Stimulated activated CD4-positive, alpha-beta T cell treated with anti-CD3 and anti-CD28 coated beads, Interleukin-12 subunit alpha, Interleukin-12 subunit beta, amount 100 ng/mL, for 4 hours (primary cell): ENCODE data around the gene CRABP2.

ENCODE experiments used
- DNase-seq: peaks from one replicate; pipeline ENCODE4 v3.0.0-alpha.2; 2020

The CRABP2 gene

GRCh38 chr1:156667968-156668709 is 37.2 kb downstream of the CRABP2 start:
- no peak for DNase-seq

DNA sequence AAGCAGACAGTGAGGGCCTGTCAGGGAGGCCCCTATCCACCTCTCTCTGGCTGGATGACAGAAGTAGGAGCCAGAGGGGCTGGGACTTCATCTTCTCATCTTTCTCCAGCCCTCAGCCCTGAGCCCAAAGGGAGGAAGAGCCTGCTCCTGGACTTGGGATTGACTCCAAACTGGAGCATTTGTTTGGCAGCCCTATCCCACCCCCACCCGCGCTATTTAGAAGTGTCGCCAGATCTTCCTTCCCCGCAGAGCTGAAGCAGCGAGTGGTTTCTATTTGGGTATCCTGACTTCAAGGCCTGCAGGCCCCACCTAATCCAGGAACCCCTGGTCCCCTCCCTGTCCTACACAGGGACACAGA is 37.8 kb downstream of the CRABP2 start:
- no peak for DNase-seq

GRCh38 chr1:156666862-156667609 is 38.3 kb downstream of the CRABP2 start:
- no peak for DNase-seq

GRCh38 chr1:156665539-156665938 is 39.8 kb downstream of the CRABP2 start:
- DNase-seq = no peak

DNA sequence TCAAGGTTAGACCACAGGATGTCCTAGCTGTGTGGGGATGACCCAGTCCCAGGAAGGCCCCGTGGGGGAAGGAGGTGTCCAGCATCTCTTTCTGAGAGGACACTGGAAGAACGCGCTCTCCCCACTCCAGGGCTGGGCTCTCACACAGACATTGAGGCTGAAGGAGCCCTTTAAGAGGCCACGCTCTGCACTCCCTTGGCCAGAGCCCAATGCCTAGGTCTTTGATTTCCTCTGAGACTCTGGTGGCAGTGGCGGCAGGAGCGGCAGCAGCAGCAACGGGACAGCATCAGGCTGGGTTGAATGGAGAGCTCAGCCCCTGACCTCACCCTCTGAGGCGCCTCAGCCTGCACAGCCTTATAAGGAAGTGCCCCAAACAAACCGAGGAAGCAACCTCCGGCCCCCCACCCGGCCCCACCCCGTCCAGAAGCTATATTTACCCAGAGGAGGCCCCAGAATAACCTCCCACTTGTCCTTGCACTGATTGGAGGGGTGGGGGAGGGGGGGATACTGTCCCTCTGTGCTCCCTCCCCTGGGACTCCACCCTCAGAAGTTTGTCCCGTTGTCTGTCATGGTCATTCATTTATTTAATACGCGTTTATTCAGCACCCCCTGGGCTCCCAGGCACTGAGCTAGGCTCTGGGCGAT is 40.5 kb downstream of the CRABP2 start:
- DNase-seq = no peak

DNA sequence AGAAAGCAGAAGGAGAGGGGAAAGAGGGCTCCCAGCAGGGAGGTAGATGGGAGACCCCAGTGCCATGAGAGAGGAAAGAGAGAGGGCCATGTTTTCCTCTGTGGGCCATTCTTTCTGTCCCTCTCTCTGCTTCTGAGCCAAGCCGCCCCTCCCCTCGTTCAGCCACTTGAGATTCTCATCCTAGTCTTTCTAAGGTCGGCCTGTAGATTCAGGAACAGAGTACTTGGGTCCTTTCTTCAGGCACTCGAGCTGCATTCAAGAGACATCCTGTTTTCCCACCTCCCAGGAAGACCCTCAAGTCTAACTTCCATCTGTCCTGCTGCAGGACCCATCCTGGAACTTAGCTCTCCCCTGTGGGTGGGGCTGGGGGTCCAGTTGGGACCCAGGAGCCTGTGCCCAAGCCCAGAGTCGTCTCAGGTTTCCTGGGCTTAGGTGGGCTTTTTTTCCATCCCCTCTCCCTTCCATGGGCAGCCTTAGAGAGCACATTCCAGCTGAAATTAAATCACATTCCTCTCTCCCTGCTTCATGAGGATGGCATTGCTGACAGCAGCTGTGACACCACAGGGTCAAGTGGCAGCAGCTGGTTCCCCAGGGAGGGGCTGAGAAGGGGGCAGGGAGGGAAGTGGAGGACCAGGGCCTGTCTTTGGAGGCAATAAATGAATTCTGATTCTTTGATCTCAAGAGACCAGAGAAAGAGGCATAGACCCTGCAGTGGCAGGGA is 41.2 kb downstream of the CRABP2 start:
- DNase-seq = no peak

DNA sequence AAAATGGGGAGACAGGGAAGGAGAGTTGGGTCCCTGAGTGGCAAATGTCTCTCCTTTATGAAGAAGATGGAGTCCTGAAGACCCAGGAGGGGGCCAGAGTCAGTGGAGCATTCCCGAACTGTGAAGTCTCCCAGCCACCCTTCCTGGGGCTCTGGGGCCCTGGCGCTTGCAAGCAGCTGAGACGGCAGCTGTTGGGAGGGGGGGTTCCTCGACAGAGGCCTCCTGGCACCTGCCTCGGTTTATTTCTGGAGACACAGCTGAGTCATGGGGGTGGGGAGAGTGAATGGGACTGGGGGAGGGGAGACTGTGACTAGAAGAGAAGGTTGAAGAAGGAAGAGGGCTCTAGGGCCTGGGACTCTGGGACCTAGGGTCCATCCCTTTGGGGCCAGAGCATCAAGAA is 42.2 kb downstream of the CRABP2 start:
- DNase-seq = no peak

DNA sequence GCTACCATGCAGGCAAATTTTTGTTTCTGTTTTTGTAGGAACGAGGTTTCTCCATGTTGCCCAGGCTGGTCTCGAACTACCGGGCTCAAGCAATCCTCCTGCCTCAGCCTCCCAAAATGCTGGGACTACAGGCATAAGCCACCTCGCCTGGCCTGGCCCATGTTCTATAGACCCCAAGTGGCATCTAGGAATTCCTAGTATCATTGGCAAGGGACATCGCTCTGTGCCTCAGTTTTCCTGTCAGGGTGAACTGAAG is 42.7 kb downstream of the CRABP2 start:
- DNase-seq = no peak

DNA sequence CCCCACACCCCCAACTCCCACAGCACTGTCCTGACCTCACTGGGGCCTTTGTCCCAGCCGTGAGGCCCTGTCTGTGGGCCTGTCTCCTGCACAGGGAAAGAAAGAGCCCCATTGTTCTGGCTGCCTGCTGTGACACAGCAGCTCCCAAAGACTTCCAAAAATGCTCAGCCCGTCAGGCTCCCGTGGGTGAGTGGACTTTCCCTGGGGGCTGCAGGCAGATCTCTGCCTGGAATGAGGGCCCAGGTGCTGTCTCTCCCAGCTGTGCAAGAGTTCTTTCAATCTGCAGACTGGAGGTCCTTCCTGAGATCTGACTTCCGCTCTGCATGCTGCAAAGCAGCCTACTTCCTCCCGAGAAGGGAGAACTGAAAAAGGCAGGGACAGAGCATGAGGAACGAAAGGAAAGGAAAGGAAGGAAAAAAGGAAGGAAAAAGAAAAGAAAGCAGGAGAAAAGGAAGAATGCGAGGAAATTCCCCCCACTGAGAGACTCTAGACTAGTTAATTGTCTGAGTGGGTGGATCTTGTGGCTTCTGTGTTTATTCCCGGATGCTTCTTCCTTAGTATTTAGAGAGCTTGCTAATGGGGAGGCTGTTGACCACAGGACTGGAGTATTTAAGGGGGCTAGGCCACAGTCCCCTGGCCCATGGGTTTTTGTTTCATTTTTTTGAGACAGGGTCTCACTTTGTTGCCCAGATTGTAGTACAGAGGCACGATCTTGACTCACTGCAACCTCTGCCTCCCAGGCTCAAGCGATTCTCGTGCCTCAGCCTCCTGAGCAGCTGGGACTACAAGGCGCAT is 43.2 kb downstream of the CRABP2 start:
- DNase-seq = no peak

- DNase-seq = no peak
These were observed 44.7 kb downstream of the CRABP2 start for GRCh38 chr1:156660752-156661112.

DNA sequence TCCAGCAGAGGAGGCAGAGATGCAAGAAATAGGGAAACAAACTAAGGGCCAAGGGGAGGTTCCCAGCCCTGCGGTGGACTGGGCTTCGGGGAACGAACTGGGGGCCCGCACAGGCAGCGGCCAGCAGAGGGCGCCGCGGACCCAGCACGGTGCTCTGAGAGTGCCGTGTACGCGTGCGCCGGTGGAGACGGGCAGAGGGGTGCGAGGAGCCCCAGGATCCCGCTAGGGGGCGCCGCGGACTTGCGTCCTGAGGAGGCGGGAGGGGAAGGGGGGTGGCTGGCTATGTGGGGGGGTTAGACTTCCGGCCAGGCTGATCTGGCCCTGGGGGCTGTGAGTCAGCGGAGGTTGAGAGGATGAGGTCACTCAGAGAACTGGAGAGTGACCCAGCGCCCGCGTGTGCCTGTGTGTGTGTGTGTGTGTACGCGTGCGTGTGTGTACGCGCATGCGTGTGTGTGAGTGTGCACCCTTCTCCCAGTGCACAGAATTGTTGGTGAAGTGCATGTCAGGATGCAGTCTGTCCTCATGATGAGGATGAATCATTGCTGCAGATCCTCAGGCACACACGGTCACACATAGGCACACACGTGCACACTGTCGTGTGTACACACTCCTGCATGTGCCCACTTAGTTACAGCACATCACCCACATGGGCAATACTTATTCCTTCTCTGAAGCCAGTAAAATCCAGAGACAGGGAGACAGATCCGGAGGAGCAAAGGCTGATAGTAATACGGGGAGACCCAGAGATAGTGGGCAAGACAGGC is 45.2 kb downstream of the CRABP2 start:
- DNase-seq = peak; percentile 92

DNA sequence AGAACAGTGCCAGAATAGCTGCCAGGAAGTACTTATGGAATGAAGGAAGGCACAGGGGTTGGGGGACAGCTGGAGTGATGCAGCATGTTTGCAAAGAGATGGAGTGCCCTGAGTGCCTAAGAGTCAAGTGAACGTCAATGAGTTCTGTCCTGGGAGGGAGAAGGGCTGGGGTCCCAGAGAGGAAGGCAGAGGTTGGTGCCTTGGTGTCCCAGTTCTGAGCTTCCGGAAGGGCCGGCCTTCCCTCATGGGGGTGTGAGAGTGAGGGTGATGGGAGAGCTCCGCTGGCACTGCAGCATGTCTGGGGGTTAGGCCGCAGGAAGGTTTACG is 45.8 kb downstream of the CRABP2 start:
- DNase-seq = no peak

- no peak for DNase-seq
These were observed 46.3 kb downstream of the CRABP2 start for GRCh38 chr1:156658945-156659574.

DNA sequence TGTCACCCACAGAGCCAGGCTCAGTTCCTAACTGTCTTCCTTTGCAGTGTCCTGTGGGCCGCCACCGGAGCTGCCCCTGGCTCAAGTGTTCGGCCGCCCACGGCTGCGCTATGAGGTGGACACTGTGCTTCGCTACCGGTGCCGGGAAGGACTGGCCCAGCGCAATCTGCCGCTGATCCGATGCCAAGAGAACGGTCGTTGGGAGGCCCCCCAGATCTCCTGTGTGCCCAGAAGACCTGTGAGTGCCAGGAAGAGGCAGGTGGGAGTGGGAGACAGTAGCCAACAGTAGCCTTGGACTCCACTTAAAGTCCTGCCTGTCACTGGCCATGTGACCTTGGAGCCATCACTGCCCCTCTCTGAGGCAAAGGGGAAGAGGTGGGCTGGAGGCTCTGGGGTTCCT is 46.9 kb downstream of the CRABP2 start:
- DNase-seq = no peak

DNA sequence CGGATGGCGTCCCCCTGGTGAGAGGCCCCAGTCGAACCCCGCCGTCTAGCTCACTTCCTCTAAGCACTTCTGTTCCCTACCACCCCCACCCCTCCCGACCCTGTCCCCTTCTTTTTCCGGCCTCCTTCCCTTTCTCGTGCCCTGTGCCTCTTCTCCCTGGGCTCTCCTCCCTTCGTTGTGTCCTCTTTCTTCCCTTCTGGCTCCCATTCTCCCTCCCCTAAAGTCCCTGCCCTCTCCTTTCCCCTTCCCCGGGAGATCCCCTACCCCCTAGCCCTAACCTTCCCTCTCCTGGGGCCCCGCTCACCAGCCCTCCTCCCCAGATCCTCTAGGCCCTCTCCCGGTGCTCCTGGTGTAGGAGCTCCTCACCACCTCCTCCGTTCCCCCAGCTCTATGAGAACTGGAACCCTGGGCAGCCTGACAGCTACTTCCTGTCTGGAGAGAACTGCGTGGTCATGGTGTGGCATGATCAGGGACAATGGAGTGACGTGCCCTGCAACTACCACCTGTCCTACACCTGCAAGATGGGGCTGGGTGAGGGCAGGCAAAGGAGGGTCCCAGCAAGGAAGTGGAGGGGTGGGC is 47.6 kb downstream of the CRABP2 start:
- no peak for DNase-seq

DNA sequence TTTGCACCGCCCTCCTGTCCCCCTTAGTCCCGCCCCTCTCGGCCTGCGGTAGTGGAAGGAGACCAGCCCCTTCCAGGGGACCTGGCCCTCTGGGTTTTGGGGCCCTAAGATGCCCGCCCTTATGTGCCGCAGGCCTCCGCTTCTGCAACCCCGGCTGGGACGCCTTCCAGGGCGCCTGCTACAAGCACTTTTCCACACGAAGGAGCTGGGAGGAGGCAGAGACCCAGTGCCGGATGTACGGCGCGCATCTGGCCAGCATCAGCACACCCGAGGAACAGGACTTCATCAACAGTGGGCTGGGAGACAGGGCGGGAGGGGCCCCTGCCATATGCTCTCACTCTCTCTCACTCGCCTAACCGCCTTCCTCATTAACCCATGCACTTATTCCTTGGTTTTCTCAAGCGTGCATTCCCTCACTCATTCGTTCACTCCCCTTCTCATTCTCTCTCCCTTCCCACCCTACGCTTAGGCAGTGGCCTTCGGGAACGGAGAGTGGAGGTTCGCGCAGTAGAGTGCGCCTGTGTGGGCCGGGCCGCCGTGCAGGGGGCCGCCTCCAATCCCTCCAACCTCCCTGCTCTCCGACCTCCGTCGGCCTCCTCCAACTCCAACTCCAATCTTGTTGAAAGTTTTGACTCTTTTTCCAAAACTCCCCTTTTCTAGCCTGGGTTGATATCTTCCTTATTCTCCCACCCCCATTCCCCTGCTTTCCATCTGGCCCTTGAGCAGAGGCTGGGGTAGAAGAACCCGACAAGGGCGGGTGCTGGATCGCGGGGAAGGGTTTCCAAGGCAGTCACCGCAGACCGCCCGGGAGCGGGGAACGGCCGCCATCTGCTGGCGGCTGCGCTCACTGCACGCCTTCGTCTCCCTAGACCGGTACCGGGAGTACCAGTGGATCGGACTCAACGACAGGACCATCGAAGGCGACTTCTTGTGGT is 48.3 kb downstream of the CRABP2 start:
- DNase-seq = peak; percentile 80

- no peak for DNase-seq
These were observed 49.4 kb downstream of the CRABP2 start for GRCh38 chr1:156655904-156656516.

- DNase-seq = no peak
These were observed 50.1 kb downstream of the CRABP2 start for GRCh38 chr1:156655151-156655903.

DNA sequence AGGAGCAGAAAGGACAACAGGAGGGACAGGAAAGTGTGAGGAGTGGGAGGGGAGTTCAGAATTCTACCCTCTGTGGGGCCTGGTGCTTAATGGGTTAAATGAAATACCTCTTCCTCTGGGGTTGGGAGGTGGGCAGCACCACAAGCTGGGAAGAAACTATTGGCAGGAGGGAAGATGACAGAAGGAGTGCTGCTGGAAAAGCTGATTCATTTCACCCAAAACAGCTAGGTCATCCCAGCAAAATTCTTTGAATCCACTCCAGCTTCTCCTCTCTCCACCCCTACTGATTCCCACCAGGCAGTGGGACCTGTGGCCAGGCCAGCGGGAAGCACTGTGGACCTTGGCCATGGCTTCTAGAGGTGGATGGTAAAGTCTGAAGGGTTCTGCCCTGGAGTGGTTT is 50.7 kb downstream of the CRABP2 start:
- DNase-seq = no peak
